HG03060 (cell line): ENCODE measurements around the gene PROM1.

Experiments
- ATAC-seq: cut with Tn5 transposase; IDR thresholded peaks from one replicate; pipeline ENCODE4 v1.9.1; 2021; ENCODE audit warnings: low read depth, moderate number of reproducible peaks; ENCODE audit not compliant: unreplicated experiment

The PROM1 gene

DNA sequence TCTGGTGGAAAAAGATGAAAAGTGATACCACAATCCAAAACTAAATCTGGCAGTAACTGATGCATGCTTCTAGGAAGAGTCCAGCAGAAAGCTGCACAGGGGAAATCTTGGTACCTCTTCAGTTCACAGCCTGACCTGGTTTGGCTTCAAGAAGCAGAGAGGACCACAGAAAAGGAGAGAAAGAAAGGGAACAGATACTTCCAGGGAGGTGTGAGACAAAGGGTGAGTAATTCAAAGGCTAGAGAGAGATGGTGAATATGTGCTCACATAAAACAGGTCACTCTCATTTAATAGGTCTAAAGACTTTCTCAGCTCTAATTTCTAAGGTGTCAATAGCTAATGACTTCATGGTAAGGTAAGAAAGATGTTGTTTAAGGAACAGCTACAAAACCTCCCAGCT lies 132.0 kb downstream of the PROM1 start:
- no peak for ATAC-seq

DNA sequence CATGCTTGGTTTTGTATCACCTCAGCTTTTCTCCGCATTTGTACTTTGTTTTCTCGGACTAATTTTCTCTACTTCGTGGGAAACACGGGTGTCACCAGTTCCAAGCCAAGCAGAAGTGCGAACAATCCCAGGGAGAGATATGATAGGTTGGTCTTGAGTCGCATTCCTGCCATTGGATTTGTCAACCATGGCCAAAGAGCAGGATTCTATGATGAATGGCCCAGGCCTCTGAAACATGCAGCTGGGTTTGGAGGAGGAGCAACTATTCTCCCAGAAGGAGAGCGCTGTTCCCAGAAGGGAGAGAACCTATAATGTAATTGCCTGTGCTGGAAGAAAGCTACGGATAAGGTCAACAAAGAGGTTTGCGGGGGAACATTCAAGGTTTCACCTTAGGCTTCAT lies 135.0 kb downstream of the PROM1 start:
- no peak for ATAC-seq

DNA sequence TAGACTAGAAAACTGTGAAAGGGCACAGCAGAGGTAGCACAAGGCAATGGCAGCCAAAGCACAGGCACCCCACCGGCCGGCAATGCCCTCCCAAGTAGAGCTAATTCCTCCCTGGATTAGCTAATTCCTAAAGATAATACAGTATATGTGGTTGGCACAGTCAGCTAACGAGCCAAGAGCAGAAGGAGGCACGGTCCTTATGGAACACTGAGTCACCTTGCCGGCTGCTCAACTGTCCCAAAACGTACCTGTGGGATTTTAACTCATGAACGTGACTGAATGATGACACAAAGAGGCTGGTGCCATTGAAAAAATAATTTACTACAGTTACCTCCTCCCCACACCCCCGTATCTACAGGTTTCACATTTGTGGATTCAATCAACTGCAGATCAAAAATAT lies 136.1 kb downstream of the PROM1 start:
- no peak for ATAC-seq

DNA sequence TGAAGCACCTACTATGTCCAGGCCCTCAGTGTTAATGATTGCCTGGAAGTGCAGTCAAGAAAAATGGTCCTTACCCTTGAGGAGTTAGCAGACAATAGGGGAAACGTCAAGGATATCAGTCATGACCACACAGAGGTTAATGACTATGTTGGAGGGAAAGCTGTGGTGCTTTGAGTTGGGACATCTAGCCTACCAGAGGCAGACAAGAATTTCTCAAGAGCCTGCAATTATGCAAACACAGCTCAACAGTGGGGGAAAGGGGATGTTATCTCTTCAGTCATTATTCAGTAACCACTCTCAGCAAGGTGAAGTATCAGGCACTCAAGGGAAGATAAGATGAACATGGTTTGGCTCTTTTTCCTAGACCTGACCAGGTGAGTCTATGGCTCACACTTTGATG lies 138.3 kb downstream of the PROM1 start:
- no peak for ATAC-seq

DNA sequence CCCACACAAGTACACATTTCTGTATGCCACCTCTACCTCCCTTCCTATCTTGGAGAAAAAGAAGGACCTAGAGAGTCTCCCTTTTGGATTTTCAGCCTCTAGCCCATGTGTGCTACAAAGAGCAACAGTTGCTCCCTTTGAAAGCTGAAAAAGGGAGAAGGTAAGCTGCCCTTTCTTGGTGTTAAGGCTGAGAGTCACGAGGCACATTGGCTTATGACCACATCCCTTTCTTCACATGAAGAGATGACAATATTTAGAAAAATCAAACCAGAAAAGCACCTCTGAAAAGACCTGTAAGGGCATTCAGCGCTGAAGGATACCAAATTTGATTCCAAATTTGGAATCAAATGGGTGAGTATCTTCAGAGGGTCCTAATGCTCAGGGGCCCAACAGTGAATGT lies 138.9 kb downstream of the PROM1 start:
- ATAC-seq: no peak

DNA sequence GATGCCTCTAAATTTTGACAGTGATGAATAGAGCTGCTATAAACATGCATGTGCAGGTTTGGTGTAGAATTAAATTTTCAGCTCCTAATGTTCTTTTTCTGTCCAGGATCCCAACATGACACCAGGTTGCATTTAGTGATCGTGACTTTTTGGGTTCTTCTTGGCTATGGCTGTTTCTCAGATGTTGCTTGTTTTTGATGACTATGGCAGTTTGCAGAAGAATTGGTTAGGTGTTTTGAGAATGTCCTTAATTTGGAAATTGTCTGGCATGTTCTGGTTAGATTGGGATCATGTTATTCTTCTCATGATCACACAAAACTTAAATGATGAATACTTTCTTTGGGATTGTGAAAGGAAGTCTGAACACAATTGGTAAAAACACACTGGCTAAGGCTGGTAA lies 141.5 kb downstream of the PROM1 start:
- no peak for ATAC-seq

DNA sequence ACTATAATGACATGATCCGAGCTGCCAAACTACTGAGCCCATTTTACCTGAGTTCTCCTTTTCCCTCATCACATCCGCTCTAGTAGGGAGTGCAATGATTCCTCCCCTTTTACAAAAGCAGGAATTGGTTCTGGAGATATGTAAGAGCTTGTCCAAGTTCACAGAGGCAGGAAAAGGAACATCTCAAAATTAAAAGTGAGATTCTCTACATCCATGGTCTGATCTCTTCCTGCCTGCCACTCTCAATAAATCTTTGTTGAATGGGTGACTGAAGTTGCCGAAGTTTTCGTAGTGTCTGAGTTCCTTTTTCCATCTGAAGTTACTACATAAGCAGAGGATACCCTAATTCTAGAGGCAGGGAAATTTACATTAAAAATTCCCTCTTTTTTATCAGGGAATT lies 145.2 kb downstream of the PROM1 start, which contains the start of gene FGFBP1:
FGFBP1 (minus strand) TSS at position 101 of the 400 bp plus-strand sequence. CDS start 2,108 bp downstream, outside the sequence.
- no peak for ATAC-seq

DNA sequence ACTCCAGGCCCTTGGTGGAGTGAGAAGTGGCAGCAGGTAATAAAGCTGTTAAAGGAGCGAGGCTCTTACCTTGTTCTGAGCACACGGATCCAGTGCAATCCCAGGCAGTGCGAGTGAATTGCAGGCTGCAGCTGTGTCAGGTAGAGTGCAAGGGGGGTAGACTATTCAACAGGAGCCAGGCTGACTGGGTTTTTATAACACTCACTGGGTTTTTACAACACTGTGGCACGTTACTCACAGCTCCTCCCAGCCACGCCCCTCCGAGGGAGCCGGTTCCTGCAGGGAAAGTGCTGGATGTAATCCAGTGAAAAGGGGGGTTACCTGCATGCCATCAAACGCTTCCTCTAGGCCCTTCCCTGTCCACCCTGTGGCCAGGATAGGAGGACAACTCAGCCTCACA lies 145.6 kb downstream of the PROM1 start:
- ATAC-seq: no peak

DNA sequence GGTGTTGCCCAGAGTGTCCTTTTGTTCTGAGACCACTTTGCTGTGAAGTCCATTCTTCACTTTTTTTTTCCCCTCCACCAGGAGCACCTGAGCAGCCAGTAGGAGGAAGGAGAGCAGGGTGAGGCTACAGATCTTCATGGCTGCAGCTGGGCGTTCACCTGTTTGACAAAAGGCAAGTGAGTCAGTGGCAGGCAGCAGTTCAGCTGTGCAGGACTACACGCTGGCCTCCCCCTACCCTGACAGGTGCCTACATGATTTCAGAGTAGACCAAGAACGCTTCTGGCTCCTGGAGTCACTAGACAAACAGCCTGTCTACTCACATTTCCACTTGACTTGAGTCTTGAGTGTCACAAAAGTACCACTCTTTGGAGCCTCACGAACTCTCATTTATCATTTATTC lies 147.3 kb downstream of the PROM1 start:
- no peak for ATAC-seq

DNA sequence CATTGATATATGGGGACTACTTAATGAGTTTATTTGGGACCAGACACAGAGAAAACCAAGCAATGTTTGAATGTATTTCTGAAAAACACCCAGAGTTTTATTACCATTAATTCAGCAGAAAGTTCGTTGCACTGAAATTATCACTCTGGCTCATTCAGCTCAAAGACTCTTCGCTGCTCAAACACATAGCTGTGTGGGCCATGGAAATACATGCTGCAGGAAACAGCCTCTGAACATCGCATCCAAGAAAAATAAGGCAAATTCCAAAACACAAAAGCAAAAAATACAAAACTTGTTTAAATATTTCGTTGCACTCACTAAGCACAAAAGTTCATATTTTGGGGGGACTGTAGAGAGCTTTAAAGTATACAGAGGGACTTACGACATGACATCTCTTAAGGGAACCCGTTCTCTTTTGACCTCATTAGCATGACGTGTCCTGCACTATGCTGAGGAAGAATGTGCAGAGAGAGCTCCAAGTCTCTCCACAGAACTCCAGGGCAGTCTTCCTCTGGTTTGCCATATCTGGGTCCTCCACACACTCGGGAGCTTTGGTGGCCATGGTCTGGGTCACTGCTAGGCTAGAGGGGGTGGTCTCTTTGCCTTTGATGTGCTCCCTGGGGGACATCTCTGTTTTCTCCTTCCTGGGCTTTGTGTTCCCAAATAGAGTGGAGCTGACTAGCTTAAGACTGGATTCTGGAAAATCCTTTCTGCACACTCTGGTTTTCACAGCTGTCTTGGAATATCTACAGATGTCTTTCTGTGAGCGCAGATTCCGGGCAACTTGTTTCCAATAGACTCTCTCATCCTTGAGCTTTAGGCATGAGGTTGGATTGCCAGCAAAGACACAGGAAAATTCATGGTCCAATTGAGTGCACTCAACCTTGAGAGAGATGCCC lies 148.1 kb downstream of the PROM1 start:
- ATAC-seq: no peak

DNA sequence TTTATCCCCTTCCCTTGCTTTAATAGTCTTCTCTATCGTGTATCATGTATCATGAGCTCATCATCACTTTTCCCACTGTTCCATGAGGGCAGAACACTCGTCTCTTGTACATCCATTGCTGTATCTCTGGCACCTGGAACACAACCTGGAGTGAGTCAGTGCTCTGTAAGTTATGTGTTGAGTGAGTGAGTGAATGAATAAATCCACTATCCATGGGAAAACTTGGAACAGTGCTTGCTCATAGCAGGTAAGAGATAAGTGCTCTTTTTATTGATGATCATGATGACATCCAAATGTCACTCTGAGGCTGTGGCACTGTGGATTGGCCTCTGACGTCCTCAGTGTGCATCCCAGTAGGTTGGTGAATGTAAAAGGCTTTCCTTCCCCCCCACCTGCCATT lies 149.6 kb downstream of the PROM1 start:
- ATAC-seq: no peak

DNA sequence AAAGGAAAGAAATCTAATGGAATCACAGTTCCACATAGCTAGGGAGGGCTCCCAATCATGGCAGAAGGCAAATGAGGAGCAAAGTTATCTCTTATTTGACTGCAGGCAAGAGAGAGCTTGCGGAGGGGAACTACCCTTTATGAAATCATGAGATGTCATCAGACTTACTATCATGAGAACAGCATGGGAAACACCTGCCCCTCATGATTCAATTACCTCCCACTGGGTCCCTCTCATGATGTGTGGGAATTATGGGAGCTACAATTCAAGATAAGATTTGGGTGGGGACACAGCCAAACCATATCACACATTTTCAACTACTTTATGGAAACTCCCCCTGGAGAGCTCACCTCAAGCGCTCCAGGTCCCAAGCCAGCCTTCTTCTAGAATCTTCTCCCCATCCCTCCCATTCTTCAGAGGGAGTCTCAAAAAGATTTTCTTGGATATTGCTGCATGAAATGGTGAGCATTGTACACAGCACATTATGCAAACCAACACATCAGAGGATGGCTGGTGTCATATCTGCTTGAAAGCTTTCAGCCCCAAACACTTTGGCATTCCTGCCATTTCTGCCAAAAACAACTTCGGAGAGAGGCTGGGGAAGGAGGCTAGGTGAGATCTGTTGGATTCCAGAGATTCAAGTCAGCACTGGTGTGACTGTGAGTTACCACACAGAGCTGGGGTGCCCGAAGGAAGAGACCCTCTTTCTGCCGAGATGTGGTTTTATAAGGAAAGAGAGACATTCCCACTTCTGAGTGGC lies 152.2 kb downstream of the PROM1 start:
- no peak for ATAC-seq

DNA sequence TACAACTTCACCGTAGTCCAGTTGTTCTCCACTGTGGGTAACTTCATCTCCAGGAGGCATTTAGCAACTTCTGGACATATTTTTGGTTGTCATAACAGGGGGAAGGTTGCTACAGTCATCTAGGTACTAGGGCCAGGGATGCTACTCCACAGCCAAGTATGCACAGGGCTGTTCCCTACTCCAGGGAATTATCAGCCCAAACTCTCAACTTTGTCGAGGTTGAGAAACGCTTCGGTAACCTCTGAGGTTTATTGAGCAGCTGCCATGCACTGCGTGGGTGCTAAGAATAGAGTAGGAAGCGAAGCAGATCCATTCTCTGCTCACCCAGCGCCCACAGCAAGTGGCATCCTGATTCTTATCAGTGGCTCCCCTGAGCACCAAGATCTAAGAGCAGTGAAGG lies 153.5 kb downstream of the PROM1 start:
- ATAC-seq: no peak

DNA sequence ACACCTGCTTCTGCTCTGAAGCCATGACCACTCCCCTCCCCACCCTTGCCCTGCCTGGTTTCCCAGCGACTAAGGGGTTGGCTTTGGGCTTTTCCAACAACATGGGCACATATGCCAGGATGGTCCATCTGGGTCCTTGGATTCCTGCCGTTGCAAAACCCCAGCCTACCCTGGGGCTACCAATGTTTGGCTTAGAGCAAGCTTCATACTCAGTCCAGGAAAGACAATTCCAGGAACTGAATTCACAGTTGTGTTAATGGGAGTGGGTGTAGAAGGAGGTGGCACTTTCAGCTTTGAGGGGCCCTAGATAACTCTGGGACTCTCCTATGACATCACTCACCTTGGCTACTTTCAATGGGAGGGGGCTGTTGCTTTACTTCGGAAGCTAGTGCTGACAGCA lies 154.3 kb downstream of the PROM1 start:
- ATAC-seq: no peak

DNA sequence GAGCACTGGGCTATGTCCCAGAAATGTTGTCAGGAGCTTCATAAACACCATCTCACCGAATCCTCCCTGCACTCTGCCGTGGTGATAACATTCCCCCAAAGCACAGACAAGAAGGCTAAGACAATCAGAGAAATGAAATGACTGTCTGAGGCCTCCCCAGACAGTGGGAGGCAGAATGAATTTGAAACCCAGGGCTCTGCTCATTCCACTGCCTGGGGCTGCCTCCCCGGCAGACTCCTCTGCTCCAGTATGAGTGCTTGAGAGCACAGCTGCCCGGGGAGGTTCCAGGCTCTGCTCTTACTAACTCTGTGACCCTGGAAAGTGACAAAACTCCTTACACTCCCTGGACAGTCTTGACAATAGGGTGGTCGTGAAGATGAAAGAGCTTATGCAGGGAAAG lies 154.9 kb downstream of the PROM1 start:
- ATAC-seq: no peak

DNA sequence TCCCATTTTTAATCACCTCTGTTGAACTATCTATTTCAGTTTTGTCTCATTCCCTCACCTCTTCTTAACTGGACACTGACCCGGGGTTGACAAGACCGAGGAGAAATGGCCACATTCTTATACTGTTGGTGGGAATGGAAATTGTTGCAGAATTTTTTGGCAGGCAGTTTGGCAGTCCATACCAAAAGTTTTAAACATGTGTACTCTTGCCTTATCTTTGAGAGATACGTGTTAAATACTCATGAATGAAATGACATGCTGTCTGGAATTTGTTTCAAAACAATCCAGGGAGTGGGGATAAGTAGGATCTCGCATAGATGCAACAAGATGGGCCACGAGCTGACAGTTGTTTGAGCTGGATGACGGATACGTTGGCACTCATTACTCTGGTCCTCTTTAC lies 157.3 kb downstream of the PROM1 start:
- ATAC-seq: no peak

DNA sequence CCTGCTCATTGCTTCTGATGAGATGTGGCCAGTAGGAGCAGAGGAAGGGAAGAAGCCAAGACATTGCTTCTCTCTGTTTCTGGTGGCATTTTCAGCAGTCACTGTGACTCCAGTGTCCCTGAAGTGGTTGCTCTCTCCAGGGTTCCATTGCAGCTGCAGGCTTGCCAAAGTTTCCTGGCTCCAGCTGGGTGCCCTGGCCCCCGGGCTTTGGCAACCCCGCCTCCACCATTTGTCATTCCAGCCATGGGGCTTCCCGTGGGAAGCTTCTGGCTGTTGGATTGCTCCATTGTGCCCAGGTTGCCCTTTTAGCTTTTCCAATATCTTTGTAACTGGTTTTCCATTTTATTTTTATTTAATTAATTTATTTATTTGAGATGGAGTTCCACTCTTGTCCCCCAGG lies 158.0 kb downstream of the PROM1 start:
- no peak for ATAC-seq

DNA sequence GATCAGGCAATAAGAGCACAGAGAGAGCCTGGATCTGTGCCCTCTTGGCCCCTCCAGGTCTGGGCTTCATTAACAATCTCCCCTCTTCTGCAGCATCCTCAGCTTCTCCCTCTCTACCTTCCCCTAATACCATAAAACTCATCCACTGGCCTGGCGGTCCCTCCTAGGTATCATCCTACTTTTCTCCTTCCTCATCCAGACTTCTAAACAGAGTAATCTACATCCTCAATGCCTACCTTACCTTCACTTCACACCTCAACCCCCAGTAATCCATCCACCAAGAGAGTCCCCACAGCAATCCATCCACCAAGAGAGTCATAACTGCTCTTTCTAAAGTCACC lies 162.3 kb downstream of the PROM1 start:
- ATAC-seq: no peak

DNA sequence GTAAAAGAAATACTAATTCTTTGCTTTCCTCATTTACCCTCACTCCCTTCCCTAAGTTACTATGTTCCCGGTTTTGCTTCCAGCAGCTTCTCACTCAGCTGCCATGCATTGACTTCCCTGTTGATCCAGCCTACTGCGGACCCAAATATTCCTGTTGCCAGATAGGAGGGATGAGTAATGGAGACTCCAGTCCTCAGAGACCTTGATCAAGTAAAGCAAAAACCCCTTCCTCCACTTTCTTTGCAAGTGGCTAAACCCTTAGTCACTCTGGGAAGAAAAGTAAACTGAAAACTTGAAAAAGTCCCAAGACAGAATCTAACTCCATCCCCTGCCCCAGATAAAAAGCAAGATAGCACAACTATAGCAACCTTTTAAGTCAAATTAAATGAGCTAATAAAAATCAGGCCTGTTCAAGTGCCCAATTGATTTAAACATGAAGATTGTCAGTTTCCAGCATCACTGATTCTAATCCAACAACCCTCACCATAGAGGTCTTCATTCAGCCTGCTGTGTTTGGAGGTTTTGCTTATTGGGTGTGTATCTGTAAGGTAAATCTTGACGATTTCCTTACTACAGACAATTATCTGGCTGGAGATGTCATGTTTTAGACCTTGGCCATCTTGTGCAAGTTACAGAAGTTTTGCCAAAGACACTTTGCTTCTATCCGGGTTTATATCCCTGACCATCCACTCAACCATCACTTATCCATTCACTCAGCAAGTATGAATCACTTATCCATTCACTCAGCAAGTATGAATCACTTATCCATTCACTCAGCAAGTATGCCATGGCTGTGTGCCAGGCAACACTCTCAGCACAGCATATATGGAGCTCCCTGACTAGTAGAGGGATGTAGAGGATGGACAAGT lies 162.9 kb downstream of the PROM1 start:
- ATAC-seq: no peak

DNA sequence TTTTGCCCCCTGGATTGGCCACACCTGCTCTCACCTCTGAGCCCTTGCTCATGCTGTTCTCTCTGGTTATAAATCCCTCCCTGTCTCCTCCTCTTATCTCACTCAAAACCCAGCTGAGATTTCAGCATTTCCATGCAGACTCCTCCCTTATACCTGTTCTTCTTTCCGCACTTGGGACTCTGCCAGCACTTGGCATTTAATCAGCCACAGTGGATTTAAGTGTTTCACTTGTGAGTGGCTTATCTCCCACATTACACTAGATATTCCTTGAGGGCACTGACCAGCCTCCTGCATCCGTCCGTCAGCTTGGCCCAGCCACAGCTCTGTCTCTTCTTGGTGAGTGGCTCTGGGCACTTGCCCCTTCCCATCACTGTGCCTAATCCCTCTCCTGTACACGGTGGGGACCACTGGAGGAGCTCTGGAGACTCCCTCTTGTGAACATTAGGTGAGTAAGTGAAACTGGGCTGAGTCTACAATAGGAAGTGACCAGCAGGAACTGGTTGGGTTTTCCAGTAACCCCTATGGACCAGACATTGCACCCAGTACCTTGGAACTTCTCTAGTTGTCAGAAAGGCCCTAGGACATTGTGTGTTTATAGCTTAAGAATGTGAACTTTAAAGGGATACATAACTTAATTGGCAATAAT lies 165.2 kb downstream of the PROM1 start:
- ATAC-seq: no peak
